Right forelimb (tissue), 1 donor: Measurements from ENCODE around the gene CACNA1C.

Experiments
- DNase-seq: peaks from one replicate; pipeline ENCODE4 v3.0.0-alpha.2; 2018

CACNA1C gene

GRCh38 chr12:2052826-2053678 lies at the start of gene CACNA1C:
CACNA1C (plus strand) TSS chr12:2052987; CDS start chr12:2053563, 576 bp downstream.
- peak; percentile 86 for DNase-seq

DNA sequence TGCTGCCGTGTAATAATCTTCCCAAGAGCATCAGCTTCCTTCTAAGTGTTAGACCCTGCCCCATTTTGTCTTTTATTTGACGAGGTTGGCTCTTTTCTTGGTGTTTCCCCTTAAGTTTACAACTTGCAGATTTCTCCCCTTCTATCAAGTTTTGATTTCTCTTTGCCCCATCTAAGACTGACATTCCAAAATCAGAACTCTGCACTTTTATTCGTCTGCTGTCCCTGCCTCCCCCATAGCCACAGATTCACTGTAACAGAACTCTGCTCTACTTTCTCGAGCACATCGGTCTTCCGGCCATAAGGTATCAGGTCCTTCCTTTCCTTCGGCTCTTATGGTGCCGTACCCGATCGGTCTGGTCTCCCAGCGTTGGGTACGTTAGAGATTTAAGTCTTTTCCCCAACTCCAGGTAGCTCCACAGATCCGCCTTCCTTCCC lies 49.1 kb upstream of the CACNA1C start:
- DNase-seq = no peak

DNA sequence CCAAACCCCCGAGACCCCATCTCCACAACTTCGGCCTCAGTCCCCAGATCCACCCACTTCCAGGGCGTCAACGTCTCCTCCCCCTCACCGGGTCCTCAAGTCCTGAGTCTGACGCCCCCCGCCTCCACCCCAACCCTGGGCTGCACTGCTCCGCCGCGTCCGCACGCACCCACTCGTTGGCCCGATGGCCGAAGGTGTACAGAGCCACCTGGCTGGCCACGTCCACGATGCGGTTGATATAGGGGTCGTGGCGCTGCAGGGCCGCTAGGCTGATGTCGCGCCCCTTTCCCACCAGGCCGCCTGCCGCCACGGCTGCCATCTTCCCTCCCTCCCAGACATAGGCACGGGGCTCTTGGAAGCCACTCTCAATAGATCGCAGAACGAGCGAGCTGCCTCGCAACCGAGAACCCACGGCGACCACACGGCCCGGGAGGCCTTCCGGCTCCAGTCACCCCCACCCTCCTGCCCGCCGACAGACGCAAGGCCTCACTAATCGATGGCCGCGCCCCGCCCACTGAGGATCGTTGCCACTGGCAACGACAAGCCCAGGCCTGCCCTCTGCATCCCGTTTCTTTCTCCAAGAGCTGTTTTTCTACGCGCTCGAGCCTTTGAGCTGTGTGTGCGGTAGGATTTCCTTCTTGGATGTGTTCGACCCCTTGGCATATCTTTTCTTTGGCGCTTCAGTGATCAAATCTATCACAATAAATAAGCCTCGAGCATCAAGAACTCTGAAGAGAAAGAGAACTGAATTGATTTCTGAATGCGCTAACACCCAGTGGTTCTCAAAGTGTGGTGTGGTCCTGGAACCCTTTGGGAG lies 48.5 kb upstream of the CACNA1C start, which contains the start of gene DCP1B:
Gene DCP1B, minus strand, starts transcription at position 345 of the 817 bp plus-strand sequence. Its CDS starts 26 bp downstream, at position 319.
- peak; percentile 95 for DNase-seq

- DNase-seq = no peak
Measured at GRCh38 chr12:2008677-2009076, 44.1 kb upstream of the CACNA1C start.

DNA sequence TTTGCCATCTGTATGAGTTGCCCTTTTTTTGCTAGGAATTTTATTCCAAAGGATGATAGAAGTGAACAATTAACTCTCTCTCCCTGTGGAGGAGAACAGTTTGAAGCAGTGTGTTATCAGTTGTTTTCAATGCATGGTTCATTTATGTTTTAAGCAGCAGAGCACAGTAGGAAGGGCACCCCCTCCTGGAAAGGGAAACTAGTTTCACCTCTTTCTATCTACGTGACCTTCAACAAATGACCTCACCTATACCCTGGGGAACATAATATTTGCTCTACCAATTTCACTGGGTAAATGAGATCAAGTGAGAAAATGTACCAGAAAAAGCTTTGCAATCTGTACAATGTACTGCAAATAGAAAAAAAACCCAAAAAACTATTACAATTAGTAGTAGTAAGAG lies 43.2 kb upstream of the CACNA1C start:
- no peak for DNase-seq

DNA sequence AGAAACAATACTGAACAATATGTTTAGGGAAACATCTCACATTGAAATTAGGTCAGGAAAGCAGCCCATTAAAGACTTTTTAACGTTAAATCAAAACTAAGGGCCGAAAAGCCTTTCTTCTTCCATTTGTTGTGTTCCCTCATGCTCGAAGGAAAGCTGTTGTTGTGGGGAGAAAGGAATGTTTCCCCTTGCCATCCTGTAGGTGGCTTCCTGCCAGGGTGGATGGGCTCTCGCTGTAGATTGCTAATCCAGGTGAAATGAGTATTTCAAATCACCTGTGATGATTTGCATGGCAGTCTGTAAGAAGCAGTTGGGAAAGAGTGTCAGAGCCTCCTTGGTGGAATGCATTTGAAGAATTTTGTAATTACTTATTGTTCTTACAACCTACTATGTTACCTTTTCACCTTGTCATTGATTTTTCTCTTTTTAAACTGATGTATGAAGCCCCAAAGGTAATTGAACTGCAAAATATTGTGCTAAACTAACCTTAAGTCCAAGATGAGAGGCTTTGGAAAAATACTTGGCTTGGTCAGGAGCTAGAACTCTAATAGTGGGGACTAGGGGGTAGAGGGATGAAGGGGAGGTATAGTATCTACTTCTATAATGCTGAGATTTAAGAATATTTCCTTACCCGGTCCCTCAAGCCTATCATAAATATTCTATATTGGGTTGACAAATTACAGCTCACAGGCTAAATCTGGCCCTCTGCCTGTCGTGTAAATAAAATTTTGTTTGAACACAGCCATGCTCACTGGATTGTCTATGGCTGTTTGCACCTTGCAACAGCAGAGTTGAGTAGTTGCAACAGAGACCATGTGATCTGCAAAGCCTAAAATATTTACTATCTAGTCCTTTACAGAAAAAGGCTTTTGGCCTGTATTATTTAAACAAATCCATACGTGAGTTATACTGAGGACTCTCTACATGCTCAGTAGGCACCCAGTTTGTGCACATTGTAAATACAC lies 40.9 kb upstream of the CACNA1C start:
- DNase-seq = no peak

GRCh38 chr12:2013086-2013485 lies 39.7 kb upstream of the CACNA1C start:
- no peak for DNase-seq

DNA sequence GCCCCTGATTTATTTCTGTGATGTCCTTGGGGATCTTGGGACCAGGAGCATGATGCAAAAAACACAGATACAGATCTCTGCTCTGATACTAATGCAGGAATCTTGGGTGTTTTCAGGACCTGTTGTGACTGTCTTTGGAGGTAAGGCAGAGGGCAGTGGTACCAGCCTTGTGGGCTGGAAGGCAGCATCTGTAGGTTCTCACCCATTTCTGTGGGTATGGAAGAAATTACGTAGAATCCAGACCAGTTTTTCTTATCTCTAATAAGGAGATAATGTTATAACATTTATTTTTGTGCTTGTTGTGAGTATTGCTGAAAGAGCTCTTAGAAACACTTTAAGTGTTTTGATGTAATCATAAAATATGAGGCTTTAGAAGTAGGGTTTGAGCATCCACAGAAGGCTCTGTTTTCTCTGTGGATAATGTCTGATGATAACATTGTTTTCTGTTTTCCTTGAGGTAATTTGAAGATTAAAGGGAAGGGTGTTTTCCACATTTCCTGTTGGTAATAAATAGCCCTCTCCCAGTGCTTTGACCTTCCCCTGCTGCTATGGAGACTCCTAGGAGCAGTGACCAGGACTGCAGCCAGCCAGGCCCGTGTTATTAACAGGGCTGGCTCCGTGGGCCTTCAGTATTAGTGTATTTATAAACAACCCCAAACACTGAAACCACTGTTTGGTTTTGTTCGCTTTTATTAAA lies 39.1 kb upstream of the CACNA1C start:
- no peak for DNase-seq

GRCh38 chr12:2014231-2014630 lies 38.6 kb upstream of the CACNA1C start:
- no peak for DNase-seq

DNA sequence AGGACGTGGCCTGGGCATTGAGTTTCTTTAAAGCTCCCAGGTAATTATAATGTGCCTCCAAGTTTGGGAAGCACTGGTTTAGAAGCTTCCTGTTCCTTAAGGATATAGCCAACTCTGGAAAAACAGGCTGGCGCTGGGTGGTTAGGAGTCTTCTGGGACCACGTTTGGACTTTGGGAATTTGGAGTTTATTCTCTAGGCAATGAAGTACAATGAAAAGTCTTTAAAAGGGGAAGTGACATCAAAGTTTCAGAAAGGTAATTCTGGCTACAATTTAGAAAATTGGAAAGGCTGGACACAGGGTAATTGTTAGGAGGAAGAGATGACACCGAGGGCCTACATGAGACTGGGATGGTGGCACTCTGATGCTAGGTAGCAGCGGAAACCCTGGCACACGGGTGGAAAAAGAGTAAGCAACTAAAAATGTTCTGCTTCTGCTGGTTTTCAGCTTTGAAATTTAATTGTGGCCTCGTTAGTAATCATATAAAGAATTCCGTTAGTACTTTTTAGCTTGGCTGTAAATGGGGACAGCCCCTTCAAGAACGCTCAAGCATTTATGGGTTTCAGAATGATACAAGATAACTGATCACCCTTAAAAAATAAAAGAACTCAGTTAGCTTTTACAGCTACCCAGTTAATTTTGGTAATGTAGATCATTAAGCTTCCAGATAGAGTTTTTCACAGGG lies 35.8 kb upstream of the CACNA1C start:
- no peak for DNase-seq

DNA sequence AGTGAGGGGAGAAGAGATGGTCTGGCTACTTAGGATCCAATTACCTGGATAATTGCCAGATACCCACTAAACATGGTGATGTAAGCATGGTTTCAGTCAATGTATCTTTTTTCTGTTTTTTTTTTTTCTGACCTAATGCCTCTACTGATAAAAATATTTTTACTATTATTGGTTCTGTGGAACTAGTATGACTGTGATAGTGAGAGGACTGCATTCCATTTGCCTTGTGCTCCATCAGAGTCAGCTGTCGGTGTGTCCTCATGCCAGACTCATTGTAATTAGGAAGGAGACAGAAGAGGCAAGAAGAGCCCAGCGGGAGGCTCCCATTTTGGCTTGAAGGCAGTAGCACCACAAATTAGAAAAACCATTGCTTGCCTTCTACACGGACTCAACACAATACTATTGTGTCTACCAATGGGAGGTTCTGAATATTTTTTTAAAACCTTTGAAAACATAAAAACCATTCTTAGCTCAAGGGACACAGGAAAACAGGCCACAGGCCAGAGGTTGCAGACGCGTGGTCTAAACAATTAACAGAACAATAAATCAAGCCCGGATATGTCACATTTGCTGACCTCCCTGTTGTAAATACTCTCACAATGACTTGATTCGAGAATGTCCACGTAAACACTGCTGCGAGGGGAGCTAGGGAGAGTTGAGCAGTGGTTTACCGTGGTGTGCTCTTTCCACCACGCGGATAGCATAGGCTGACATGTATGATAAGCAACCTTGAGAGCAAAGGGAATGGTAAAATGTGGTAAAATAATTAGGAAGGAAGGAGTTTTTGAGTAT lies 35.0 kb upstream of the CACNA1C start:
- DNase-seq = no peak

DNA sequence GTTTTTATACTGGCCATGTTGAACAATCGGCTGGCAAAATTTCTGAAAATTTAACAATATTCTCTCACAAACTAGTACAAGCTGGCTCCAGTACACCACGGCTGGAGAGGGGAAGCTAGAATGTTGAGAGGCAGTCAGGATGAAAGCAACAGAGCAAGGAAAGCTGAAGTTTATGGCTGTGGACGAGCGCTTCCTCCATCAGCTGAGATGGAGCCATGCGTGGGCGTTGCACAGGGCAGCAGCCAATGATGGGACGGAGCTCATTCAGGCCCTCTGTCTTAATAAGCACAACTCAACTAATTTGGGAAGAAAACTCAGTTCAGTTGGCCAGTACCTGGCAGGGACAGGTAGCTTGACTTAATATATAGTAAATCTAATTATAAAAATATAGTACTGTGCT lies 34.4 kb upstream of the CACNA1C start:
- no peak for DNase-seq

DNA sequence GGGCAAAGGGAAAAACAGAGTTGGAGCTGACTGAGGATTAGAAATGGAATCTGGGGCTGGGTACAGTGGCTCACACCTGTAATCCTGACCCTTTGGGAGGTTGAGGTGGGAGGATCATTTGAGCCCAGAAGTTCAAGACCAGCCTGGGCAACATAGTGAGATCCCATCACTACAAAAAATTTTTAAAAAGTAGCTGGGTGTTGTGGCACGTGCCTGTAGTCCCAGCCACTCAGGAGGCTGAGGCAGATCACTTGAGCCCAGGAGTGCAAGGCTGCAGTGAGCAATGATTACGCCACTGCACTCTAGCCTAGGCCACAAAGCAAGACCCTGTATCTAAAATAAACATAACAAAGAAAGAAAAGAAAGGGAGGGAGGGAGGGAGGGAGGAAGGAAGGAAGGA lies 33.7 kb upstream of the CACNA1C start:
- no peak for DNase-seq

DNA sequence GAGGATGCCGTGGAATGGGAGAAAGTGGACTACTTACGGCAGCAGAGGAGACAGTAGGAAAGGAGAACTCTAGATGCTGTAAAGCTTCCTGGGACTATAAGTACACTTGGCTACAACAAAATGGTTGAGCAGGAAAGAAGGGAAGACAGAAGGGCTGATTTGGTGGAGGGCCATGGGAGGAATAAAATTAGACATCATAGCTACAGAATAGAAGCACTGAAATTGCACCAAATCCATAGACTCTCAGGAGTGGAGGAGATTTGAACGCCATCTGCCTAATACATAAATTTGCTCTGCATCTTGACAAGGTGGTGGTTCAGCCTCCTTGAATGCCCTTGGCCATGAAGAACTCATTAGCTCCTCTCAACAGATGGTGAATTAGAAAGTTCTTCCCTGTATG lies 32.3 kb upstream of the CACNA1C start:
- no peak for DNase-seq

GRCh38 chr12:2023365-2023764 lies 29.4 kb upstream of the CACNA1C start:
- DNase-seq = no peak

GRCh38 chr12:2027351-2027750 lies 25.4 kb upstream of the CACNA1C start:
- DNase-seq = no peak

DNA sequence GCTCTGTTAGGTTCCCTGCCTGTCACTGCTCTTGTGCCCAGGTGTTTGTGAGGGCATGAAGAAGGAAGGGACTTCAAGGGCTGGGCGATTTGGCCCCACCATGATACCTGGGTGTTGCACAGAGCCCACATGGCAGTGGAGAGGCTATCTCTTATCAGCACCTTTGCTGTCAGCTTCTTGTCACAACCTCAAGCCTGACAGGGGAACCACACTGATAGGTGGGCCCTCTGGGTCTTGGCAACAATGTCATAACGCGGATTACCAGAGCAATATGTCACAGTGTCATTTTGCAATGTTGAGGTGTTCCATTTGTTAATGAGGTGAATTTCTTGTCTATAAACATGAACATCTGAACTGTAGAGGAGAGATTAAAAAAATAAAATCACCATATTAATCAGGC lies 22.9 kb upstream of the CACNA1C start:
- no peak for DNase-seq

DNA sequence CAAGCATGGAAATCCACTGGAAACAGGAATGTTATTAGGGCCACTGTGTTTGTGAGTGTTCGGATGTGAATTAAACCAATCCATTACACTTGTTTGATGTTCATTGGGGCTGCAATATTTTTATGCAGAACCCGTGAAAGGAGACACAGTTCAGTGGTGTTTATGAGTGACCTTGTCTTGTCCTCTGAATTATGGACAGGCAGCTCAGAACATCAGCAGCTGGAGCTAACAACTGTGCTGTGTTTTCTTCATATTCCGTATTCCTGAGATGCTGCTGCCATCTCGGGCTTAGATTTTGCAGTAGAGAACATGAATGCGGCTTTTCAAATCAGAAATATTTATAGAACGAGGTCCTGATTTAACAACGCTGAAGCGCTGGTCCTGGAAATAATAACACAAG lies 20.3 kb upstream of the CACNA1C start:
- no peak for DNase-seq

DNA sequence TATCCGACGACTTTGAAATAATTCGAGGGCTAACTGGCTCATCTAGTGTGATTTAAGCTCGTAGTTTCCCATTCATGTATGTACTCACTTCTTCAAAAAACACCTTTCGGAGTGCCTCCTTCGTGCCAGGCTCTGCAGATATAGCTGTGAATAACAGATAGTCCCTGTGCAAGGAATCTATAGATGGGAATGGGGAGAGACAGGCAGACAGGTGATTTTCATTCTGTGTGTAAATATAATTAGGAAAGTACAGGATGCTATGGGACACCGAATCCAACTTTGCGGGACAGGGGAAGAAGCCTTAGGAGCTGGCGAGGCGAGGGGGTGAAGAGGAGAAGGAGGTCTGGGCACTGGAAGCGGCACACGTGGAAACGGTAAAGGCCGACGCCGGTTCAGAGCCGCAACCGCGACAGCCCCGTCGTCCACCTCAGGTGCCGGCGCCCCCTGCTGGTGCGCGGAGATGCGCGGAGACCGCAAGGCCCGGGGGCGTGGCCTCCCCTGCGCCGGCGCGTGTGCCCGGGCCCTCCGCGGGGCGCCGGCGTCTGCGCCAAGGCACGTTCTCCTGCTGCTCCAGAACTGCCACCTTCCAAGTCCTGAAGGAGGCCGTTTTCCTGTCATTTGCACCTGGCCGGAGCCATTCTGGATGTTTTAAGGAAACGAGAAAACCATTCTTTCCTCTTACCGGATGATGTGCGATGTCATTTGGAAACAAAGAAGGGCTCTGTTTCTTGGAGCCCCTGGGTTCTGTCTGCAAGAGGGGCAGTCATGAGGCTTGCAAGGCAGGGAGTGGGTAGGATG lies 18.0 kb upstream of the CACNA1C start:
- peak; percentile 89 for DNase-seq
